IPS-18c (cell line): ENCODE measurements around the gene EIF2AK3.
"Not testable (repeated sequence)": the region's sequence is repeated elsewhere in the genome, so short reads cannot be mapped to it uniquely, and the experiment has no call there.

Source experiments
- H3K4me3 ChIP-seq: 2 replicates; pipeline ENCODE4 v1.7.0; 2013; ENCODE audit warnings: low read depth, mild to moderate bottlenecking, low read length, moderate library complexity; ENCODE audit not compliant: insufficient read depth
- H3K9me3 ChIP-seq: one replicate; pipeline ENCODE4 v1.6.1; 2013; ENCODE audit warnings: mild to moderate bottlenecking, low read length, moderate library complexity; ENCODE audit not compliant: control insufficient read depth, insufficient read depth

The EIF2AK3 gene

GRCh38 chr2:88574445-88574844 is 52.8 kb downstream of the EIF2AK3 start:
- Histone ChIP-seq H3K4me3 (no peak overlapping the region), H3K9me3 (no peaks in the 10 kb centered on the region)

DNA sequence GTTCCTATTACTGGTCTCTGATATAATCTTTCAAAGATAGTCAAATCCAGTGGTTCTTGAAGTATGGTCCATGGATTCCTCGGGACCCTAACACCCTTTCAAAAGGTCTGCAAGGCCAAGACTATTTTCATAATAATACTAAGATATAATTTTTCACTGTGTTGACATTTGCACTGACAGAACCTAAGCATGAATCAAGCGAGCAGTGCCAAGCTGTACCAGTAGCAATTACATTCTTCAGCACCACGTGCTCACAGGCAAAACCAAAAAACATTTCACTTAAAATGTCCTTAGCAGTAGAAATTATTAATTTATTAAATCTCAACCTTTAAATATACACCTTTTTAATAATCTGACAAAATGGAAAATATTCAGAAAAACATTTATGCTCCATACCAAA is 59.1 kb downstream of the EIF2AK3 start:
- H3K4me3 ChIP-seq: no peak overlapping the region
- H3K9me3 ChIP-seq: no peaks in the 10 kb centered on the region

- Histone ChIP-seq H3K9me3 (no peaks in the 10 kb centered on the region), H3K4me3 (no peak overlapping the region)
Measured at GRCh38 chr2:88564402-88564801, 62.9 kb downstream of the EIF2AK3 start.

- no peaks in the 10 kb centered on the region for H3K9me3 ChIP-seq
Measured at GRCh38 chr2:88563129-88563528, 64.1 kb downstream of the EIF2AK3 start.

DNA sequence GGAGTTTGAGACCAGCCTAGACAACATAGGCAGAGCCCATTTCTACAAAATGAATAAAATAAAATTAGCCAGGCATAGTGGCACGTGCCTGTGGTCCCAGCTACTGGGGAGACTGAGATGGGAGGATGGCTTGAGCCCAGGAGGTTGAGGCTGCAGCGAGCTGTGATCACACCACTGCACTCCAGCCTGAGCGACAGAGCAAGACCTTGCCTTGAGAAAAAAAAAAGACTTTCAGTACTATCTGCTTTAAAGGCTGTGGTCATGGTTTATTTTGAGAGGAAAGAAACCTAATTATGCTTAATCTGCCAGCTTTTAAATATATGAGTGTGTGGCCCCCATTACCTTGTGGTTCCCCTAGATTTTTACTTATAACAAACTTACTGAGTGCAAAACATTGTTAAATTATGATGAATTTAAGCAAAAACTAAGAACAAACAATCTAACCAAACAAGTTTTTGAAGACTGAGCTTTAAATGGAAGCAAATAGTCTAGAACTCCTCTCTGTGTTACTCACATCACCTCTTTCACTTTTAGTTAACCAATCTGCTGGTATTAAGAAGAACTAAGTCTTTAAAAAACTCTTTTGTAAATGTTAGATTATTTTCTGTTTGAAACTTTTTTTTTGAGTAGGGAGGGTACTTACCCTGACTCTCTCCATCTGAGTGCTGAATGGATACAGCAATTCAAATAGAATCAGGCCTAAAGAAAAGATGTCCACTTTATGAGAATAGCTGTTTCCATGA is 65.4 kb downstream of the EIF2AK3 start:
- Histone ChIP-seq H3K9me3 (no peaks in the 10 kb centered on the region), H3K4me3 (no peak overlapping the region)

More at GRCh38 chr2:88563129-88563528, 64.1 kb downstream of the EIF2AK3 start:
- no peak overlapping the region for H3K4me3 ChIP-seq

DNA sequence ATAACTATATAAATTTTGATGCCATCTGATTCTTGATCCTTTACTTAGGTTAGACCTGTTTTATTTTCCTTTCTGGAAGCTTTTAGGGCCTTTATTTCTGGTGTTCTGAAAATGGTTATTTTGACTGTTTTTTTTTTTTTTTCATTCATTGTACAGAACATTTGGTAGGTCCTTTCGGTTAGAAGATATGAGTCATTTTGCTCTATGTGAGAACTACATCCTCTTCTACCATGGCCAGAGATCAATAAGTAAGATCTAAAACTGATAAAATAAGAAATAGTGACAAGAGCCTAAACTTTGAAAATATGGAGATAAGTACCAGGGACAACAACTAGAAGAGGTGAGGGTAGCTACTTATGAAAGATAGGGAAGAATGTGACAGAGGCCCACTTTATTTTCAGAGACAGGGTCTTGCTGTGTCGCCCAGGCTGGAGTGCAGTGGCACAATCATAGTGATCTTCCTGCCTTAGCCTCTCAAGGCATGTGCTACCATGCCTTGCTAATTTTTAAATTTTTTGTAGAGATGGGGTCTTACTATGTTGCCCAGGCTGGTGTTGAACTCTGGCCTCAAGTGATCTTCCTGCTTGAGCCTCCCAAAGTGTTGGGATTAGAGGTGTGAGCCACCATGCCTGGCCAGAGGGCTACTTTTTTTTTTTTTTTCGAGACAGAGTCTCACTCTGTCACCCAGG is 66.5 kb downstream of the EIF2AK3 start:
- no peaks in the 10 kb centered on the region for H3K9me3 ChIP-seq
- H3K4me3 ChIP-seq: no peak overlapping the region

DNA sequence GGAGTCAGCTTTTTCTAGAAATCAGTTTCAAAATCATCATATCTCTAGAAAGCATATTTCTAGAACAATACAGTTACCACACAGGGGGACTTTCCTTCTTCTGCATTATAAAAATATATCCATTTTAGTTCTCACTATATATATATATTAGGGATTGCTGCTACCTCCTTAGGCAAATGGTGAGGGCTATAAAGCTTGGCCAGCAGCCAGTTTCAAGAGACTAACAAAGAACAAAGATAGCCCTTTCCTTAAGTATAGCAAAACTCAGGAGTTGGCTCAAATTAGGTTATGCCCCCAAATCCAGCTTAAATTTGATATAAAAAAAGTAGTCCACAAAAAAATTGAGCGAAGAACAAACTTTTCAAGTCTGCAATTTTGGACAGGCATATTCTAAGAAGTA is 70.0 kb downstream of the EIF2AK3 start:
- no peaks in the 10 kb centered on the region for H3K9me3 ChIP-seq

GRCh38 chr2:88556026-88556425 is 71.2 kb downstream of the EIF2AK3 start:
- Histone ChIP-seq H3K4me3 (no peak overlapping the region), H3K9me3 (no peaks in the 10 kb centered on the region)

More for the DNA sequence above, 70.0 kb downstream of the EIF2AK3 start:
- H3K4me3 ChIP-seq: no peak overlapping the region

- Histone ChIP-seq H3K4me3 (no peak overlapping the region), H3K9me3 (no peaks in the 10 kb centered on the region)
Measured at GRCh38 chr2:88554189-88554588, 73.1 kb downstream of the EIF2AK3 start.

DNA sequence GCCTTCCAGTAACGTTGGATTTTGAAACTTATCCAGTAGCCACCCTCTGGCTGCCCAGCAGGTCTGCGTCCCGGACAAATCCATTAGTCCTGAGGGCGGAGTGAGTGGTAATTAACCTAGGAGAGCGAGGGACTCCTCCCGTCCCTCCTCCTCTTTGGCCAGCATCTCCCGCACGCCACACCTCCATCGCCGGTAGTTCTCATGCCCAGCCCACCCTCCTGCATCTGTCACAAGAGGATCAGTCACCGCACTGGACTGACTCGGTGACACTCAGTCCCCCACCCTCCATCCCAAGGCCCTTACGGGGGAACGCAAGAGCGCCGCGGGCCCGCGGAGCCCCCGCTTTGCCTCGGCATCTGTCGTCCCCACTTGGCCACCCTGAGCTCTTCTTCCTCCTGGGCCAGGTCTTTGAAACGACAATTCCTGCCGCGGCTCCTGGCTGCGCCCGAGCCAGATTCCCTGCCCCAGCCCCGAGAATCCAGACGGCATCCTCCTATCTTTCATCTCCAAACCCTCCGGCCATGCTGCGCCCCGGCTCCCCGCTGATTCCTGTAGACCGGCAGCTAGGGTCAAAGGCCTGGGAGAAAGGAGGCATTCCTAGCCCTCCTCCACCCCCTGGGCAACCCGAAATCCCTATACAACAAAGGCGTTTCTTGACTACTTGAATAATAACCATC is 77.5 kb downstream of the EIF2AK3 start:
- H3K9me3 ChIP-seq: no peaks in the 10 kb centered on the region
- H3K4me3 ChIP-seq: peak overlapping the region; percentile 42

GRCh38 chr2:88546291-88546690 is 81.0 kb downstream of the EIF2AK3 start:
- H3K9me3 ChIP-seq, H3K4me3 ChIP-seq: not testable (repeated sequence)

DNA sequence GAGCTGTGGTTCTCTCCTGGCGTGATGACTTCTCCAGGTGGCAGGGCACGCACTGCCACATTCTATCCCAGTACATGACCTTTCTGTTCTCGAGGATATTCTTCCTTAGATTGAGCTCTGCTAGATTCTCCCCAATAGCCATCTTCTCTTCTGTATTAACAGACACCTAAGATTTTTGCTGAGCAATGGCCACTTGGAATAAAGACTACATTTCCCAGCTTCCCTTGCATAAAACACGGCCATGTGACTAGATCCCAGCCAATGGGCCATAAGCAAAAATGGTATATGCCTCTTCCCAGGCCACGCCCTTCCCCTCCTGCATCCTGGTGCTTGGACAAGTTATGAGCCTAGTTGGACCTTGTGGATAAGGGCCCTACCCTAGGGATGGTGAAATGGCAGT is 82.1 kb downstream of the EIF2AK3 start:
- Histone ChIP-seq H3K9me3 (no peaks in the 10 kb centered on the region), H3K4me3 (no peak overlapping the region)

GRCh38 chr2:88543541-88544057 is 83.7 kb downstream of the EIF2AK3 start:
- no peaks in the 10 kb centered on the region for H3K9me3 ChIP-seq
- no peak overlapping the region for H3K4me3 ChIP-seq

- Histone ChIP-seq H3K4me3 (no peak overlapping the region), H3K9me3 (no peaks in the 10 kb centered on the region)
Measured at GRCh38 chr2:88542668-88543067, 84.6 kb downstream of the EIF2AK3 start.

DNA sequence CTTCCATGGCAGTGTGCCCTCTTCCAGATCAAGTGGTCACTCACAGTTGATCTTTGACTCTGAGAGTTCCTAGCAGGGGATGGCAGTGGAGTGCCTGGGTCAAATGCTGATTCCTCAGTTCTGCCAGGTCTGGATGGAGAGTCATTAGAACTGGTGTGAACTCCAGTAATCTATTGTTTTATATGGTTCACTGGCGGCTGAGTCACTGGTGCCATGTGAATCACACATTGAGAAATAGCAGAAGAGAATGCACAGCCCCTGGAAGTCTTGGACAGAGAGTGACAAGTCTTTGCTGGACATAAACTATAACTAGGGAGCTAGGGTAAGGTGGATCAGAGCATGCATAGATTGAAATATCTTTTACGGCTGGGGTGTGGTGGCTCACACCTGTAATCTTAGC is 86.9 kb downstream of the EIF2AK3 start:
- Histone ChIP-seq H3K4me3 (no peak overlapping the region), H3K9me3 (no peaks in the 10 kb centered on the region)

GRCh38 chr2:88538362-88538917 is 88.8 kb downstream of the EIF2AK3 start:
- Histone ChIP-seq H3K4me3 (no peak overlapping the region), H3K9me3 (no peaks in the 10 kb centered on the region)

GRCh38 chr2:88537640-88538039 is 89.6 kb downstream of the EIF2AK3 start:
- H3K4me3 ChIP-seq: no peak overlapping the region; the same call in 1 of the 2 replicates
- H3K9me3 ChIP-seq: no peaks in the 10 kb centered on the region
